Measurements from ENCODE around the gene ARMS2.

Gene ARMS2

GRCh38 chr10:122495406-122496340, 41.2 kb downstream of the ARMS2 start:
- DNase-seq, result no peak

- no peak for DNase-seq
Observed at GRCh38 chr10:122497241-122497640, 42.8 kb downstream of the ARMS2 start.

- DNase-seq, result no peak
Observed at GRCh38 chr10:122498521-122498920, 44.1 kb downstream of the ARMS2 start.

- no peak for DNase-seq
Observed at GRCh38 chr10:122499012-122499411, 44.6 kb downstream of the ARMS2 start.

- DNase-seq, result no peak
Observed at GRCh38 chr10:122499491-122499941, 45.1 kb downstream of the ARMS2 start.

- DNase-seq, result no peak
Observed at GRCh38 chr10:122500194-122500593, 45.7 kb downstream of the ARMS2 start.

GRCh38 chr10:122500726-122501125, 46.3 kb downstream of the ARMS2 start:
- no peak for DNase-seq

GRCh38 chr10:122503012-122503411, 48.6 kb downstream of the ARMS2 start:
- no peak for DNase-seq

GRCh38 chr10:122503886-122504609, 49.6 kb downstream of the ARMS2 start:
- DNase-seq, result no peak

GRCh38 chr10:122504610-122504950, 50.1 kb downstream of the ARMS2 start:
- DNase-seq, result no peak

- DNase-seq, result no peak
Observed at GRCh38 chr10:122505011-122505410, 50.6 kb downstream of the ARMS2 start.

GRCh38 chr10:122505885-122506645, 51.6 kb downstream of the ARMS2 start:
- no peak for DNase-seq

All from activated CD4-positive, alpha-beta T cell treated with anti-CD3 and anti-CD28 coated beads, Interleukin-2, amount 50 U/mL, for 1 hour (primary cell).